Epithelial cell of prostate (primary cell): Measurements from ENCODE around the gene CIRBP.
"Not testable (repeated sequence)": the region's sequence is repeated elsewhere in the genome, so short reads cannot be mapped to it uniquely, and the experiment has no call there.

Experiments used
- DNase-seq: peaks from one replicate; pipeline ENCODE4 v3.0.0-alpha.2; 2011; ENCODE audit warnings: low read depth, low spot score
- H3K27ac ChIP-seq: fragments of 450-650 bp; 2 replicates; pipeline ENCODE4 v1.5.1; 2017; ENCODE audit warnings: mild to moderate bottlenecking

CIRBP gene

GRCh38 chr19:1241417-1242095 is 27.6 kb upstream of the CIRBP start, which contains the start of gene ATP5F1D:
ATP5F1D (plus strand) TSS chr19:1241751; CDS start chr19:1241851, 100 bp downstream.
- H3K27ac ChIP-seq: peak within 1 kb of the TSS; percentile 59
- DNase-seq: no peak

- no peak for DNase-seq
- peak overlapping the region; percentile 99 for H3K27ac ChIP-seq
Observed at GRCh38 chr19:1243768-1244692, 25.1 kb upstream of the CIRBP start.

GRCh38 chr19:1244693-1245451 is 24.3 kb upstream of the CIRBP start:
- peak overlapping the region; percentile 99 for H3K27ac ChIP-seq
- DNase-seq: no peak

GRCh38 chr19:1245494-1246264 is 23.5 kb upstream of the CIRBP start:
- DNase-seq: no peak
- peak overlapping the region; percentile 99 for H3K27ac ChIP-seq

- not testable (repeated sequence) for DNase-seq
- peak overlapping the region; percentile 99 for H3K27ac ChIP-seq
Observed at GRCh38 chr19:1246265-1247087, 22.7 kb upstream of the CIRBP start.

GRCh38 chr19:1247748-1248138 is 21.4 kb upstream of the CIRBP start:
- H3K27ac ChIP-seq: peak overlapping the region; percentile 99
- DNase-seq: no peak

- DNase-seq: no peak
Observed at GRCh38 chr19:1248139-1248785, 20.9 kb upstream of the CIRBP start, which contains the start of gene MIDN. MIDN (plus strand) TSS chr19:1248583; CDS start chr19:1250297, 1,714 bp downstream.

GRCh38 chr19:1248786-1249297 is 20.3 kb upstream of the CIRBP start:
- peak overlapping the region; percentile 99 for H3K27ac ChIP-seq
- DNase-seq: no peak

More at GRCh38 chr19:1248139-1248785, 20.9 kb upstream of the CIRBP start, which contains the start of gene MIDN:
- peak within 1 kb of the TSS; percentile 99 for H3K27ac ChIP-seq

- H3K27ac ChIP-seq: peak overlapping the region; percentile 99
- no peak for DNase-seq
Observed at GRCh38 chr19:1249298-1249989, 19.7 kb upstream of the CIRBP start.

GRCh38 chr19:1249990-1250436 is 19.1 kb upstream of the CIRBP start:
- no peak for DNase-seq
- peak overlapping the region; percentile 99 for H3K27ac ChIP-seq

GRCh38 chr19:1250437-1251260 is 18.5 kb upstream of the CIRBP start:
- no peak for DNase-seq

GRCh38 chr19:1251330-1252220 is 17.6 kb upstream of the CIRBP start:
- peak overlapping the region; percentile 99 for H3K27ac ChIP-seq
- no peak for DNase-seq

More at GRCh38 chr19:1250437-1251260, 18.5 kb upstream of the CIRBP start:
- H3K27ac ChIP-seq: peak overlapping the region; percentile 99

- H3K27ac ChIP-seq: peak overlapping the region; percentile 99
- DNase-seq: no peak
Observed at GRCh38 chr19:1252221-1252820, 16.8 kb upstream of the CIRBP start.

- no peak for DNase-seq
- H3K27ac ChIP-seq: peak overlapping the region; percentile 99
Observed at GRCh38 chr19:1252821-1253513, 16.2 kb upstream of the CIRBP start.
